Upper lobe of left lung (tissue), 4 donors: ENCODE results near the gene ACKR2.

ENCODE experiments used
- EP300 ChIP-seq, 4 donors: sonication (generic); formaldehyde crosslinking; IDR thresholded peaks; one replicate each; pipeline ENCODE4 v1.5.1; 2017; ENCODE audit warnings: antibody characterized with exemption in 4 of 4, control low read depth in 2 of 4
- POLR2A ChIP-seq, 4 donors: fragments of 450-650 bp; IDR thresholded peaks; one replicate each; pipeline ENCODE4 v1.5.1; 2016 to 2017; ENCODE audit warnings: antibody characterized with exemption in 4 of 4, mild to moderate bottlenecking in 2 of 4
- POLR2AphosphoS5 ChIP-seq, 2 donors: sonication (generic); formaldehyde crosslinking; IDR thresholded peaks; one replicate each; pipeline ENCODE4 v1.5.1; 2017; ENCODE audit warnings: antibody characterized with exemption in 2 of 2
- TF ChIP-seq, protein P1 (sequence below), 6 experiments: fragments of 450-650 bp in 4 of 6; fragments of 200-600 bp in 2 of 6; sonication (generic) in 2 of 6; IDR thresholded peaks; one replicate each; pipeline ENCODE4 v1.5.1; 2016 to 2019; ENCODE audit warnings: antibody characterized with exemption in 6 of 6

DNA sequence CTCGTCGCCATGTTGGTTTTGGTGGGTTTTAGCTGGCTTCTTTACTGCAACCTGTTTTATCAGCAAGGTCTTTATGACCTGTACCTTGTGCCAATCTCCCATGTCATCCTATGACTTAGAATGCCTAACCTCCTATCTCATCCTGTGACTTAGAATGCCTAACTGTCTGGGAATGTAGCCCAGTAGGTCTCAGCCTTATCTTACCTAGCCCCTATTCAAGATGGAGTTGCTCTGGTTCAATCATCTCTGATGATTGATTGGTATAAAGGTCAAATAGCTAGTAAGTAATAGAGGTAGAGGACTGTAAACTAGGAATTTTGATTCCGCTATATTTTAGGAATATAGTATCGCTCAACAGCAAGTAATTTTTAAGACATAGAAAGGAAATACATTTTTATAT is 1.3 kb upstream of the ACKR2 start:
- TF ChIP-seq, protein P1, sequence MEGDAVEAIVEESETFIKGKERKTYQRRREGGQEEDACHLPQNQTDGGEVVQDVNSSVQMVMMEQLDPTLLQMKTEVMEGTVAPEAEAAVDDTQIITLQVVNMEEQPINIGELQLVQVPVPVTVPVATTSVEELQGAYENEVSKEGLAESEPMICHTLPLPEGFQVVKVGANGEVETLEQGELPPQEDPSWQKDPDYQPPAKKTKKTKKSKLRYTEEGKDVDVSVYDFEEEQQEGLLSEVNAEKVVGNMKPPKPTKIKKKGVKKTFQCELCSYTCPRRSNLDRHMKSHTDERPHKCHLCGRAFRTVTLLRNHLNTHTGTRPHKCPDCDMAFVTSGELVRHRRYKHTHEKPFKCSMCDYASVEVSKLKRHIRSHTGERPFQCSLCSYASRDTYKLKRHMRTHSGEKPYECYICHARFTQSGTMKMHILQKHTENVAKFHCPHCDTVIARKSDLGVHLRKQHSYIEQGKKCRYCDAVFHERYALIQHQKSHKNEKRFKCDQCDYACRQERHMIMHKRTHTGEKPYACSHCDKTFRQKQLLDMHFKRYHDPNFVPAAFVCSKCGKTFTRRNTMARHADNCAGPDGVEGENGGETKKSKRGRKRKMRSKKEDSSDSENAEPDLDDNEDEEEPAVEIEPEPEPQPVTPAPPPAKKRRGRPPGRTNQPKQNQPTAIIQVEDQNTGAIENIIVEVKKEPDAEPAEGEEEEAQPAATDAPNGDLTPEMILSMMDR (IDR thresholded peaks at IDR 0.05): no peak
- TF ChIP-seq POLR2A (IDR thresholded peaks at IDR 0.05) (no peak), EP300 (IDR thresholded peaks at IDR 0.05) (no peak), POLR2AphosphoS5 (IDR thresholded peaks at IDR 0.05) (no peak)
